ENCODE measurements around the gene GYPB. TPM values are rescaled to one million over a fixed set of nuclear protein-coding genes. Genes with fewer than 3 reads are reported as not detected.
"Not testable (repeated sequence)": the region's sequence is repeated elsewhere in the genome, so short reads cannot be mapped to it uniquely, and the experiment has no call there.

The GYPB gene
- polyA plus RNA-seq, 1 donor from 2014 or later = not detected

DNA sequence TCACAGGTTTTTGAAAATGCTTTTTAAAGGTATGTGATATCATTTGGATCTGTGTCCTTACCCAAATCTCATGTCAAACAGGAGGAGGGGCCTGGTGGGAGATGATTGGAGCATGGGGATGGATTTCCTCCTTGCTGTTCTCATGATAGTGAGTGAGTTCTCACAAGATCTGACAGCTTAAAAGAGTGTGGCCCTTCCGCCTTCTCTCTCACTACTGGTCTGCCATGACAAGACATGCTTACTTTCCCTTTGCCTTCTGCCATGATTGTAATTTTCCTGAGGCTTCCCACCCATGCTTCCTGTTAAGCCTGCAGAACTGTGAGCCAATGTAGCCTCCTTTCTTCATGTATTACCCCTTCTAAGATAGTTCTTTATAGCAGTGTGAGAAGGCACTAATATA, 32.3 kb upstream of the GYPB start:
- not testable (repeated sequence) for H4K20me1 ChIP-seq (ENCODE audit: insufficient read depth); H3K9me2 ChIP-seq (ENCODE audit: insufficient read depth, low read length); H3F3A ChIP-seq (ENCODE audit: insufficient read depth, low read length, poor library complexity, severe bottlenecking); H3K9ac ChIP-seq (ENCODE audit: low read length); H3K36me3 ChIP-seq (ENCODE audit: insufficient read depth, low read length); H3K27me3 ChIP-seq (ENCODE audit: insufficient read depth, low read depth, low read length); H3K27ac ChIP-seq (ENCODE audit: low read length); H3K9me3 ChIP-seq (ENCODE audit: low read length); H3K4me2 ChIP-seq (ENCODE audit: low read length); H2AFZ ChIP-seq (ENCODE audit: low read depth, low read length); H3K79me2 ChIP-seq (replicated peaks; ENCODE audit: insufficient read depth, low read length); H3K4me3 ChIP-seq (ENCODE audit: low read length)

- H2AFZ ChIP-seq (ENCODE audit: low read depth, low read length) = not testable (repeated sequence)
Measured at GRCh38 chr4:144050631-144051030, 31.5 kb upstream of the GYPB start.

GRCh38 chr4:144049495-144050424, 30.6 kb upstream of the GYPB start:
- H3K79me2 ChIP-seq (replicated peaks; ENCODE audit: insufficient read depth, low read length); H3K27ac ChIP-seq (ENCODE audit: low read length); H3K36me3 ChIP-seq (ENCODE audit: insufficient read depth, low read length); H2AFZ ChIP-seq (ENCODE audit: low read depth, low read length); H3K9ac ChIP-seq (ENCODE audit: low read length); H3K27me3 ChIP-seq (ENCODE audit: insufficient read depth, low read depth, low read length); H4K20me1 ChIP-seq (ENCODE audit: insufficient read depth); H3K9me2 ChIP-seq (ENCODE audit: insufficient read depth, low read length); H3K9me3 ChIP-seq (ENCODE audit: low read length); H3K4me3 ChIP-seq (ENCODE audit: low read length); H3F3A ChIP-seq (ENCODE audit: insufficient read depth, low read length, poor library complexity, severe bottlenecking); H3K4me2 ChIP-seq (ENCODE audit: low read length): not testable (repeated sequence)

More at GRCh38 chr4:144050631-144051030, 31.5 kb upstream of the GYPB start:
- not testable (repeated sequence) for H3K36me3 ChIP-seq (ENCODE audit: insufficient read depth, low read length); H3K27ac ChIP-seq (ENCODE audit: low read length); H3K4me3 ChIP-seq (ENCODE audit: low read length); H4K20me1 ChIP-seq (ENCODE audit: insufficient read depth); H3F3A ChIP-seq (ENCODE audit: insufficient read depth, low read length, poor library complexity, severe bottlenecking); H3K9me3 ChIP-seq (ENCODE audit: low read length); H3K79me2 ChIP-seq (replicated peaks; ENCODE audit: insufficient read depth, low read length); H3K9ac ChIP-seq (ENCODE audit: low read length); H3K9me2 ChIP-seq (ENCODE audit: insufficient read depth, low read length); H3K27me3 ChIP-seq (ENCODE audit: insufficient read depth, low read depth, low read length); H3K4me2 ChIP-seq (ENCODE audit: low read length)

GRCh38 chr4:144044936-144045335, 25.8 kb upstream of the GYPB start:
- not testable (repeated sequence) for H3K4me2 ChIP-seq (ENCODE audit: low read length); H3K9ac ChIP-seq (ENCODE audit: low read length); H3K79me2 ChIP-seq (replicated peaks; ENCODE audit: insufficient read depth, low read length)

DNA sequence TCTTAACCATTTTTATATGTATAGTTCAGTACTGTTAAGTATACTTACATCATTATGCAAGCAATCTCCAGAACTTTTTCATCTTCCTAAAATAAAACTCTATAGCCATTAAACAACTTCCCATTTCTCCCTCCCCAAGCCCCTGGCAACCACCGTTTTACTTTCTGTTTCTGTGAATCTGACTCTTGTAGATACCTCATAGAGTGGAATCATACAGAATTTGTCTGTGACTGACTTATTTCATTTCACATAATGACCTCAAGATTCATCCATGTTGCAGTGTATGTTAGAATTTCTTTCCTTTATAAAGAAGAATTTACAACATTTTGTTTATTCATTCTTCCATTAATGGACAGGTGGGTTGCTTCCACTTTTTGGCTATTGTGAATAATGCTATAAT, 13.4 kb upstream of the GYPB start:
- not testable (repeated sequence) for H3K4me2 ChIP-seq (ENCODE audit: low read length); H3K27me3 ChIP-seq (ENCODE audit: insufficient read depth, low read depth, low read length); H3F3A ChIP-seq (ENCODE audit: insufficient read depth, low read length, poor library complexity, severe bottlenecking); H3K9me3 ChIP-seq (ENCODE audit: low read length); H3K27ac ChIP-seq (ENCODE audit: low read length); H3K9ac ChIP-seq (ENCODE audit: low read length); H3K36me3 ChIP-seq (ENCODE audit: insufficient read depth, low read length); H3K9me2 ChIP-seq (ENCODE audit: insufficient read depth, low read length); H3K4me3 ChIP-seq (ENCODE audit: low read length); H3K79me2 ChIP-seq (replicated peaks; ENCODE audit: insufficient read depth, low read length); H4K20me1 ChIP-seq (ENCODE audit: insufficient read depth); H2AFZ ChIP-seq (ENCODE audit: low read depth, low read length)

More at GRCh38 chr4:144044936-144045335, 25.8 kb upstream of the GYPB start:
- not testable (repeated sequence) for H3K9me3 ChIP-seq (ENCODE audit: low read length); H3K36me3 ChIP-seq (ENCODE audit: insufficient read depth, low read length); H4K20me1 ChIP-seq (ENCODE audit: insufficient read depth); H3K27me3 ChIP-seq (ENCODE audit: insufficient read depth, low read depth, low read length); H3F3A ChIP-seq (ENCODE audit: insufficient read depth, low read length, poor library complexity, severe bottlenecking); H3K27ac ChIP-seq (ENCODE audit: low read length); H3K4me3 ChIP-seq (ENCODE audit: low read length); H3K9me2 ChIP-seq (ENCODE audit: insufficient read depth, low read length); H2AFZ ChIP-seq (ENCODE audit: low read depth, low read length)

- not testable (repeated sequence) for H3K9ac ChIP-seq (ENCODE audit: low read length); H2AFZ ChIP-seq (ENCODE audit: low read depth, low read length); H3F3A ChIP-seq (ENCODE audit: insufficient read depth, low read length, poor library complexity, severe bottlenecking); H3K4me3 ChIP-seq (ENCODE audit: low read length); H3K36me3 ChIP-seq (ENCODE audit: insufficient read depth, low read length); H3K79me2 ChIP-seq (replicated peaks; ENCODE audit: insufficient read depth, low read length); H3K9me2 ChIP-seq (ENCODE audit: insufficient read depth, low read length); H4K20me1 ChIP-seq (ENCODE audit: insufficient read depth); H3K27me3 ChIP-seq (ENCODE audit: insufficient read depth, low read depth, low read length); H3K27ac ChIP-seq (ENCODE audit: low read length); H3K4me2 ChIP-seq (ENCODE audit: low read length); H3K9me3 ChIP-seq (ENCODE audit: low read length)
Measured at GRCh38 chr4:144031875-144032274, 12.7 kb upstream of the GYPB start.

DNA sequence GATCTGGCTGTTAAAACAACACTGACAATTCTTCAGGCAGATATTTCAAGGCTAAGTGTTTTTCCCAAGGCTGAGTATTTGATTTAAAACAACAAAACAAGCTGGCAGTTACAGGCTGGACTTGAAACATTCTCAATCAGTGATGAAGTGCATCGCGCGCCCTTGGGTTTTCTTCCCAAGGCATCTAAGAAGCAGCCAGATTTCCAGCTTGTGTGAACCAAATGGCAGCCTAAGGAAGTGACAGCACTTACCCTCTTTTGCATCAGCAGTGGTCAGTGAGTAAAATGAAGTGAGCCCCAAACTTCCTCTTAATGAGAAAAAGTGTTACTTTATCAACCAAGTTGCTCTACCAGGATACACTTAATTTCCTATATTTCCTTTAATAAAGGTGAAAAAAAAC, 12.2 kb upstream of the GYPB start:
- H3K9ac ChIP-seq (ENCODE audit: low read length); H2AFZ ChIP-seq (ENCODE audit: low read depth, low read length); H3F3A ChIP-seq (ENCODE audit: insufficient read depth, low read length, poor library complexity, severe bottlenecking); H3K9me3 ChIP-seq (ENCODE audit: low read length); H3K27me3 ChIP-seq (ENCODE audit: insufficient read depth, low read depth, low read length); H3K4me3 ChIP-seq (ENCODE audit: low read length); H3K27ac ChIP-seq (ENCODE audit: low read length); H3K4me2 ChIP-seq (ENCODE audit: low read length); H3K9me2 ChIP-seq (ENCODE audit: insufficient read depth, low read length); H3K36me3 ChIP-seq (ENCODE audit: insufficient read depth, low read length); H4K20me1 ChIP-seq (ENCODE audit: insufficient read depth); H3K79me2 ChIP-seq (replicated peaks; ENCODE audit: insufficient read depth, low read length): not testable (repeated sequence)

DNA sequence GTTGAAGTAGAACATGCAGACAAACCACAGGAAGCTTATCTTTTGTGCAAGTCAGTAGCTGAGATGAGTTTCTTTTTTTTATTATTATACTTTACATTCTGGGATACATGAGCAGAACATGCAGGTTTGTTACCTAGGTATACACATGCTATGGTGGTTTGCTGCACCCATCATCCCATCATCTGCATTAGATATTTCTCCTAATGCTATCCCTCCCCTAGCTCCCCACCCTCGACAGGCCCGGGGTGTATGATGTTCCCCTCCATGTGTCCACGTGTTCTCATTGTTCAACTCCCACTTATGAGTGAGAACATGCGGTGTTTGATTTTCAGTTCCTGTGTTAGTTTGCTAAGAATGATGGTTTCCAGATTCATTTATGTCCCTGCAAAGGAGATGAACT, 11.5 kb upstream of the GYPB start:
- H3F3A ChIP-seq (ENCODE audit: insufficient read depth, low read length, poor library complexity, severe bottlenecking); H3K4me3 ChIP-seq (ENCODE audit: low read length); H4K20me1 ChIP-seq (ENCODE audit: insufficient read depth); H3K27ac ChIP-seq (ENCODE audit: low read length); H3K27me3 ChIP-seq (ENCODE audit: insufficient read depth, low read depth, low read length); H2AFZ ChIP-seq (ENCODE audit: low read depth, low read length); H3K4me2 ChIP-seq (ENCODE audit: low read length); H3K36me3 ChIP-seq (ENCODE audit: insufficient read depth, low read length); H3K9ac ChIP-seq (ENCODE audit: low read length); H3K79me2 ChIP-seq (replicated peaks; ENCODE audit: insufficient read depth, low read length); H3K9me3 ChIP-seq (ENCODE audit: low read length); H3K9me2 ChIP-seq (ENCODE audit: insufficient read depth, low read length): not testable (repeated sequence)
